ENCODE data around the gene HHATL. TPM values are rescaled to one million over a fixed set of nuclear protein-coding genes. Genes with fewer than 3 reads are reported as not detected.

The HHATL gene
- total and polyA plus RNA-seq, 2 of the 8 experiments (the other 6 are each of a cell fraction or from before 2014, with no cell fraction given) = 0.18 TPM; not detected in 1

DNA sequence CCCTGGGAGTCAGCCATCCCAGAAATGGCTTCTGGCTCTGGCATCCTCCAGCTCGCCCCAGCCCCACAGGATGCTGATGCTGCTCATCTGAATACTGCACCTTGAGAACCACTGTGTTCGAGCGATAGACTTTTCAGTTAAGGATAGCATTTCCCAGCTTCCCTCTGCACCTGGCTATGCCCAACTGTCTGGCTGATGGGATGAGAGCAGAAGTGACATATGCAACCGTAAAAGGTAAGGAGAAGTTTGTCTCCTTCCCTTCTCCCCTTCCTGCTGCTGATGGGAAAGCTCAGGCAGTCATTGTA, 9.7 kb upstream of the HHATL start:
- Histone ChIP-seq H2BK5ac (ENCODE audit: low read depth, low read length) (peak overlapping the region; percentile 18; the same call in 1 of the 2 replicates), H3K9ac (replicated peaks in 1 of 4; ENCODE audit: extremely low read depth in 1 of 4, low read depth in 3 of 4, low read length in 3 of 4) (no peak overlapping the region), H2BK20ac (ENCODE audit: low read length) (no peak overlapping the region), H2BK12ac (ENCODE audit: low read depth, low read length) (no peak overlapping the region), H3K79me2 (ENCODE audit: control insufficient read depth in 1 of 2, insufficient read depth in 2 of 2, low read length in 2 of 2) (no peaks in the 10 kb centered on the region), H2BK15ac (ENCODE audit: low read length) (no peak overlapping the region), H3K9me3 (ENCODE audit: insufficient read depth in 2 of 2, low read depth in 1 of 2, low read length in 1 of 2) (no peaks in the 10 kb centered on the region), H3K4ac (replicated peaks; ENCODE audit: insufficient read length, low read depth, low read length) (no peak overlapping the region), H3K4me1 (replicated peaks in 1 of 4; ENCODE audit: control insufficient read depth in 3 of 4, insufficient read depth in 4 of 4, low read length in 3 of 4) (no peaks in the 10 kb centered on the region; a peak in 2 of 7 replicates), H3K36me3 (ENCODE audit: control insufficient read depth in 2 of 4, insufficient read depth in 4 of 4, low read length in 3 of 4) (no peaks in the 10 kb centered on the region), H3K56ac (replicated peaks; ENCODE audit: insufficient read length, low read depth, low read length) (no peak overlapping the region), H3K23ac (ENCODE audit: insufficient read length) (no peak overlapping the region), H3K79me1 (ENCODE audit: low read depth, low read length) (no peaks in the 10 kb centered on the region), H3K27ac (ENCODE audit: low read depth, low read length) (no peak overlapping the region), H2AFZ (ENCODE audit: low read length) (no peak overlapping the region), H2AK5ac (ENCODE audit: low read depth, low read length) (no peak overlapping the region), H3K18ac (ENCODE audit: extremely low read depth, low read length) (no peak overlapping the region), H3K27me3 (replicated peaks in 1 of 4; ENCODE audit: control insufficient read depth in 3 of 4, extremely low read depth in 1 of 4, insufficient read depth in 3 of 4, low read length in 3 of 4) (no peaks in the 10 kb centered on the region), H3K14ac (ENCODE audit: insufficient read length) (no peak overlapping the region), H3K4me2 (ENCODE audit: insufficient read depth in 1 of 2, low read depth in 2 of 2, low read length in 2 of 2) (no peak overlapping the region), H4K20me1 (replicated peaks in 1 of 2; ENCODE audit: control insufficient read depth in 1 of 2, insufficient read depth in 2 of 2, low read length in 2 of 2) (no peaks in the 10 kb centered on the region), H4K91ac (replicated peaks; ENCODE audit: insufficient read length, low read length) (no peak overlapping the region), H2BK120ac (replicated peaks; ENCODE audit: low read depth, low read length) (no peak overlapping the region), H3K4me3 (ENCODE audit: extremely low read depth in 1 of 4, insufficient read depth in 2 of 4, low read depth in 3 of 4, low read length in 4 of 4) (no peak overlapping the region), H4K8ac (ENCODE audit: extremely low read depth, insufficient read depth, low read length) (no peak overlapping the region), H3K23me2 (ENCODE audit: low read depth, low read length) (no peaks in the 10 kb centered on the region), H4K5ac (ENCODE audit: insufficient read length, low read depth, low read length) (no peak overlapping the region)
- TF ChIP-seq, protein P1, sequence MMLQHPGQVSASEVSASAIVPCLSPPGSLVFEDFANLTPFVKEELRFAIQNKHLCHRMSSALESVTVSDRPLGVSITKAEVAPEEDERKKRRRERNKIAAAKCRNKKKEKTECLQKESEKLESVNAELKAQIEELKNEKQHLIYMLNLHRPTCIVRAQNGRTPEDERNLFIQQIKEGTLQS (IDR thresholded peaks at IDR 0.05; ENCODE audit: insufficient read depth, low read depth, low read length) = no peak
- TF ChIP-seq CREB1 (IDR thresholded peaks at IDR 0.05) (no peak), GABPA (IDR thresholded peaks at IDR 0.05; ENCODE audit: borderline replicate concordance, insufficient read depth, low read length) (no peak)
- POLR2A ChIA-PET (ENCODE audit: partially characterized antibody) = interaction anchor here (0.7 to 2.3 kb wide), 5 partner anchors 9 to 58 kb away, joined by 3 to 9 read pairs (median 3); partner anchors contain the start of genes HHATL and ZBTB47
- CTCF ChIA-PET (ENCODE audit: partially characterized antibody) = interaction anchor here (0.6 to 11.4 kb wide), 15 partner anchors 10 to 167 kb away, joined by 3 to 53 read pairs (median 4); partner anchors contain the start of genes ACKR2 and HHATL
- DNase-seq (ENCODE audit: low read depth in 1 of 2, low spot score in 2 of 2) = peak in 1 of 2 experiments; percentile 29
- FAIRE-seq = no peak
- 87% methylated on average over 4 of the region's 4 CpGs; no CpG with 5 or more reads in 1 of the 2 experiments for WGBS, 2 experiments (ENCODE audit: extremely low coverage in 1 of 2, insufficient coverage in 1 of 2, insufficient read length in 1 of 2, insufficient replicate concordance in 2 of 2, low coverage in 1 of 2, low lambda C conversion rate in 2 of 2, missing lambda C conversion rate in 1 of 2)
